OCI-LY7 (cell line): ENCODE results near the gene ZW10.

Experiments used
- EZH2phosphoT487 ChIP-seq: fragments of 200-600 bp; sonication (generic); IDR thresholded peaks from 2 replicates; pipeline ENCODE4 v1.6.1; 2018; ENCODE audit warnings: low read depth, borderline replicate concordance, mild to moderate bottlenecking, mixed run types, antibody characterized with exemption, low read length, moderate library complexity, mixed read lengths
- TF ChIP-seq, protein P1 (sequence below): fragments of 200-600 bp; sonication (generic); conservative IDR thresholded peaks from 2 replicates; pipeline ENCODE4 v1.5.1; 2014; ENCODE audit warnings: mild to moderate bottlenecking, antibody characterized with exemption, low read length, moderate library complexity, mixed read lengths

DNA sequence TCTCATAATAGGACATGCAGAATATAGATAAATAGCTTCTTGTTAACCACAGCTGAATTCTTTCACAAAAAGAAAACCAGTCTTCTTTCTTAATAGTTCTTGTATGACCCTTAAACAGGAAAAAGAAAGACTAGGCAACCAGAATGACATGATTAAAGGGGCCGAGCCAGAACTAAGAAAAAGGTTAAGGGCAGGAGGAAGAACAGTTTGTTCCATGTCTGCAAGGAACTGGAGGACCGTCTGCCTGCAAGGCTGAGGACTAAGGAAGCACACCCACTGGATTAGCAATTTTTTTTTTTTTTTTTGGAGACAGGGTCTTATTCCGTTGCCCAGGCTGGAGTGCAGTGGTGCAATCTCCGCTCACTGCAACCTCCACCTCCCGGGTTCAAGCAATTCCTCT, 41.4 kb downstream of the ZW10 start:
- TF ChIP-seq, protein P1, sequence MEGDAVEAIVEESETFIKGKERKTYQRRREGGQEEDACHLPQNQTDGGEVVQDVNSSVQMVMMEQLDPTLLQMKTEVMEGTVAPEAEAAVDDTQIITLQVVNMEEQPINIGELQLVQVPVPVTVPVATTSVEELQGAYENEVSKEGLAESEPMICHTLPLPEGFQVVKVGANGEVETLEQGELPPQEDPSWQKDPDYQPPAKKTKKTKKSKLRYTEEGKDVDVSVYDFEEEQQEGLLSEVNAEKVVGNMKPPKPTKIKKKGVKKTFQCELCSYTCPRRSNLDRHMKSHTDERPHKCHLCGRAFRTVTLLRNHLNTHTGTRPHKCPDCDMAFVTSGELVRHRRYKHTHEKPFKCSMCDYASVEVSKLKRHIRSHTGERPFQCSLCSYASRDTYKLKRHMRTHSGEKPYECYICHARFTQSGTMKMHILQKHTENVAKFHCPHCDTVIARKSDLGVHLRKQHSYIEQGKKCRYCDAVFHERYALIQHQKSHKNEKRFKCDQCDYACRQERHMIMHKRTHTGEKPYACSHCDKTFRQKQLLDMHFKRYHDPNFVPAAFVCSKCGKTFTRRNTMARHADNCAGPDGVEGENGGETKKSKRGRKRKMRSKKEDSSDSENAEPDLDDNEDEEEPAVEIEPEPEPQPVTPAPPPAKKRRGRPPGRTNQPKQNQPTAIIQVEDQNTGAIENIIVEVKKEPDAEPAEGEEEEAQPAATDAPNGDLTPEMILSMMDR: no peak
- TF ChIP-seq EZH2phosphoT487: no peak
